ENCODE results near the gene SPIRE2. TPM values are rescaled to one million over a fixed set of nuclear protein-coding genes. Genes with fewer than 3 reads are reported as not detected.

Gene SPIRE2
- total and polyA plus RNA-seq, 2 of the 4 experiments (the other 2 are of a cell fraction), result 0.72 to 1.9 TPM

GRCh38 chr16:89793955-89794354 is 34.3 kb upstream of the SPIRE2 start:
- dilution Hi-C loops (cut with HindIII; ENCODE audit: low sequenced_read_pairs, unreplicated experiment) (no loop called here), intact Hi-C loops (cut with micrococcal nuclease) (loop anchor here (1.0 to 2.0 kb wide), 3 partner anchors 67 to 93 kb away; partner anchors contain the start of gene SPATA2L), in situ Hi-C loops (cut with MboI; ENCODE audit: low sequenced_read_pairs) (no loop called here)
- ATAC-seq (ENCODE audit: low read depth), result no peak
- CTCF ChIA-PET, result interaction anchor here (0.7 to 1.4 kb wide), 2 partner anchors 67 to 91 kb away, joined by 3 to 4 read pairs; no protein-coding TSS in a partner anchor
- H2AK9ac ChIP-seq (replicated peaks; ENCODE audit: low read depth, low read length, poor library complexity), result no peak overlapping the region
- WGBS, 2 experiments (ENCODE audit: extremely low coverage in 2 of 2, insufficient read length in 1 of 2), result 100% methylated on average over 3 of the region's 7 CpGs; no CpG with 5 or more reads in 1 of the 2 experiments
- peaks cover 23% of the 10 kb centered on the region for H3K36me3 ChIP-seq (ENCODE audit: control insufficient read depth, insufficient read depth, low read length)
- H3K79me1 ChIP-seq (ENCODE audit: low read depth in 1 of 2, low read length in 2 of 2), result peaks cover 4 to 6% of the 10 kb centered on the region in 2 experiments; a peak in 2 of 4 replicates
- POLR2A ChIA-PET (ENCODE audit: unreplicated experiment), result no interaction called here
- H3K4ac ChIP-seq (ENCODE audit: low read depth, low read length), result no peak overlapping the region
- no peak overlapping the region for H3K18ac ChIP-seq (ENCODE audit: low read depth, low read length)
- no peak overlapping the region for H4K91ac ChIP-seq (ENCODE audit: insufficient read depth, low read depth, low read length)
- no peaks in the 10 kb centered on the region for H3K9me1 ChIP-seq (ENCODE audit: insufficient read depth, low read length)
- H3K27ac ChIP-seq (ENCODE audit: insufficient read depth, low read length), result no peak overlapping the region
- H4K8ac ChIP-seq (ENCODE audit: low read depth in 2 of 2, low read length in 2 of 2), result no peak overlapping the region
- H2BK15ac ChIP-seq (ENCODE audit: low read depth, low read length), result no peak overlapping the region
- DNase-seq, result no peak
- H3K4me2 ChIP-seq (ENCODE audit: low read depth, low read length), result no peak overlapping the region
- no peak overlapping the region for H3K4me3 ChIP-seq (ENCODE audit: insufficient read depth, low read depth, low read length)
- no peak overlapping the region for H4K5ac ChIP-seq (ENCODE audit: low read depth, low read length)
- no peak overlapping the region for H2AK5ac ChIP-seq (ENCODE audit: low read depth, low read length)
- H2BK120ac ChIP-seq (ENCODE audit: low read depth, low read length), result no peak overlapping the region
- H3K14ac ChIP-seq (replicated peaks; ENCODE audit: low read depth, low read length), result no peak overlapping the region
- H3K9me3 ChIP-seq (ENCODE audit: control insufficient read depth, insufficient read depth, low read length), result no peaks in the 10 kb centered on the region
- no peaks in the 10 kb centered on the region for H3K27me3 ChIP-seq (ENCODE audit: control insufficient read depth, insufficient read depth, low read length)
- no peak overlapping the region for H2BK5ac ChIP-seq (ENCODE audit: low read depth, low read length, poor library complexity, severe bottlenecking)
- H3K56ac ChIP-seq (ENCODE audit: extremely low read depth, insufficient read depth, low read length), result no peak overlapping the region
- H2BK20ac ChIP-seq (ENCODE audit: low read depth, low read length), result no peak overlapping the region
- no peaks in the 10 kb centered on the region; the same call in none of the 2 replicates for H4K20me1 ChIP-seq (ENCODE audit: insufficient read depth, low read length)
- no peak overlapping the region for H3K9ac ChIP-seq (ENCODE audit: low read depth, low read length)
- H3K4me1 ChIP-seq (ENCODE audit: control insufficient read depth, insufficient read depth, low read length), result no peaks in the 10 kb centered on the region
- no peak overlapping the region for H3K23ac ChIP-seq (ENCODE audit: low read depth, low read length)
- H2AFZ ChIP-seq (replicated peaks; ENCODE audit: low read length, poor library complexity), result no peak overlapping the region
- no peak for TF ChIP-seq SMC3 (IDR thresholded peaks at IDR 0.05; ENCODE audit: low read depth, low read length)
- TF ChIP-seq CTCF (conservative IDR thresholded peaks at IDR 0.05; ENCODE audit: low read depth, low read length), result no peak
- TF ChIP-seq MAFK (IDR thresholded peaks at IDR 0.05; ENCODE audit: low read depth, low read length), result no peak
- TF ChIP-seq MAZ (IDR thresholded peaks at IDR 0.05; ENCODE audit: borderline replicate concordance, low read depth, low read length), result no peak
- TF ChIP-seq ELK1 (IDR thresholded peaks at IDR 0.05; ENCODE audit: borderline replicate concordance, low read depth, low read length), result no peak
- no peak for TF ChIP-seq FOS (IDR thresholded peaks at IDR 0.05; ENCODE audit: low read depth, low read length)
- no peak for TF ChIP-seq MXI1 (IDR thresholded peaks at IDR 0.05; ENCODE audit: borderline replicate concordance, low read depth, low read length)
- TF ChIP-seq RAD21 (IDR thresholded peaks at IDR 0.05; ENCODE audit: low read length), result no peak
- no peak for TF ChIP-seq RFX5 (IDR thresholded peaks at IDR 0.05; ENCODE audit: low read depth, low read length)
- no peak for TF ChIP-seq POLR2A (IDR thresholded peaks at IDR 0.05; ENCODE audit: low read depth, low read length)
- no peak for TF ChIP-seq RCOR1 (IDR thresholded peaks at IDR 0.05; ENCODE audit: insufficient replicate concordance, low read length)
- TF ChIP-seq CEBPB (IDR thresholded peaks at IDR 0.05; ENCODE audit: low read depth, low read length), result no peak
- TF ChIP-seq USF2 (IDR thresholded peaks at IDR 0.05; ENCODE audit: low read depth, low read length), result no peak
- no peak for TF ChIP-seq BHLHE40 (IDR thresholded peaks at IDR 0.05; ENCODE audit: low read depth, low read length)
- no peak for TF ChIP-seq NFE2L2 (IDR thresholded peaks at IDR 0.05; ENCODE audit: low read depth, low read length)
- no TSS peak for BruUV-seq (replicated peaks)

All from IMR-90 (cell line).